Astrocyte of the spinal cord (primary cell): Measurements from ENCODE around the gene MROH7.

ENCODE experiments used
- DNase-seq: peaks from one replicate; pipeline ENCODE4 v3.0.0; 2011; ENCODE audit warnings: low read depth, low spot score
- H3K4me3 ChIP-seq: 2 replicates; pipeline ENCODE4 v1.5.1; 2011; ENCODE audit warnings: low read depth, mild to moderate bottlenecking, low read length, moderate library complexity
- CTCF ChIP-seq: IDR thresholded peaks from 2 replicates; pipeline ENCODE4 v1.5.1; 2012; ENCODE audit warnings: low read depth, mild to moderate bottlenecking, low read length, inconsistent platforms
- in situ Hi-C: cut with HindIII; loops from 2 replicates; pipeline ENCODE4 v1.10.0; 2017; ENCODE audit warnings: low sequenced_read_pairs

Gene MROH7

DNA sequence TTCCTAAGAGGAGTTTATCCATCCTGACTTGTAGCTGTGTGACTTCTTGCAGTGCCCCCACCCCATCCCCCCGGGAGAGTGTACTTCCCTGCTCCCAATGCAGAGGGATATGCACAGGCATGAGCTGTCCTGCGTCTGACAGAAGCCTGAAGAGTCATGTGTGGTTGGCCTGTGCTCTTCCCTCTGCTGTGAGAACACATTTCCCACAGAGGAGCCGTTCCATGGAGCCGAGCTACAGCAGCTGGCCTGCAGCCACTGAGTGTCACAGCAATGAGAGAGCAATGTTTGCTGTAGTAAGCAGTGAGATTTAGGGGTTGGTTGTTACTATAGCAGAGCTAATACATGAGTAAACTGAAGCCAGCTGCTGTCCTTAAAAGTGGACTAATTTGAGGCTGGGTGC is 100.7 kb downstream of the MROH7 start:
- DNase-seq, result peak; percentile 47
- in situ Hi-C loops, result no loop called here
- H3K4me3 ChIP-seq, result no peak overlapping the region
- no peak for TF ChIP-seq CTCF

DNA sequence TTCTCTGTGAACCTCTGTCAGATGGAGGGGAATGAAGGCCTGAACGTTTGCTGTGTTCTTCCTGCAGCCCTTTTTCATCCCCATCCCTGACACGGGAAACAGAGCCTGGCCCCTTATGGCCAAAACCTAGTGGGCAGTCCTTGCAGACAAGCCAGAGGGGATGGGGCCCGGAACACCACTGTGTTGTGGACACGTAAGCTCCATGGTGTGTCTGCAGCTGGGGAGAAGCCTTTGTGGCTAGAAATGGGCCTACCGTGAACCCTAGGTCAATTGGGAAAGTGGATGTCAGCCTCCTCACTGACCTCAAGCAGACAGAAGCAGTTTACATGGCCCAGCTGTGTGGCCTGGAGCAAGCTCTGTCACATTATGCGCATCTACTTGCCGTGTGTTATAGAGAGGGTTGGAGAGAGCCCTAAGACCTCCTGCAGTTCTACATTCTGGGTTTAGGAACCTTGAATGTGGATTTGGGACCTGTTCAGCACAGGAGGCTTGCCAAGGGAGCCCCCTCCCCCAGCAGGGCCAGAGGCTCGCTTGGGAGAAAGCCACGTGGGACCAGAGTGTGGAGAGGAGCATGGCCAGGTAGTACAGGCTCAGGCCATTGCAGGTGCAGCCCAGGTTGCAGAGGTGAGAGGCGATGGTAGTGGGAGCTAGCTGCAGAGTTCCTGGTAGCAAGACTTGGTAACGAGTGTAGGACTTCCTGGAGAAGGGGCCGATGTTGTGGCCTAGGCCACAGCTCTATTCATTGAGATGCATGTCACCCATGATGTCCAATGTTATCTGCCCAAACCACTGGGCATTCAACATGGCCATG is 102.0 kb downstream of the MROH7 start:
- in situ Hi-C loops, result no loop called here
- TF ChIP-seq CTCF, result no peak
- DNase-seq, result no peak
- H3K4me3 ChIP-seq, result no peak overlapping the region

DNA sequence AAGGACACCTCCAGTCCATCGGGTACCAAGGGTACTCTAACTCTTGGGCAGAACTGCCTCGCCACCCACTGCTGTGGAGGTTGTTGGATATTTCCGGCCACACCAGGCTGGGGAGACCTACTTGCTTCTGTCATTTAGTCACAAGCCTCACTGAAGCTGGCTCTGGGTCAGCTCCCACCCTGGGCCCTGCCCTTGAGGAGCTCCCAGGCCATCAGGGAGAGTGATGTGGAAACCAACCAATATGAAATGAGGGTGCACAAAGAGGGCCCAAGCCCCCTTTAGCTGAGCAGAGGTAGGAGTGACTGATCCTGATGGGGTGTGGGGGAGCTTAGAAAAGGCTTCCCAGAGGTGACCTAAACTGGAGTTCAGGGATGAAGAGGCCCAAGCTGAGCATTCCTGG is 103.1 kb downstream of the MROH7 start:
- no peak for DNase-seq
- in situ Hi-C loops, result no loop called here
- H3K4me3 ChIP-seq, result no peak overlapping the region
- TF ChIP-seq CTCF, result no peak

GRCh38 chr1:54745274-54745673 is 103.7 kb downstream of the MROH7 start:
- no peak for DNase-seq
- TF ChIP-seq CTCF, result no peak
- no peak overlapping the region for H3K4me3 ChIP-seq
- in situ Hi-C loops, result no loop called here

- no peak for DNase-seq
- no peak overlapping the region for H3K4me3 ChIP-seq
- in situ Hi-C loops, result no loop called here
- no peak for TF ChIP-seq CTCF
Observed at GRCh38 chr1:54745864-54746263, 104.3 kb downstream of the MROH7 start.

GRCh38 chr1:54748094-54748835 is 106.7 kb downstream of the MROH7 start:
- DNase-seq, result no peak
- TF ChIP-seq CTCF, result no peak
- in situ Hi-C loops, result no loop called here
- H3K4me3 ChIP-seq, result no peak overlapping the region
